PC-3 (cell line): ENCODE results near the gene SUGP1.

Experiments used
- CTCF ChIP-seq: fragments of 300-600 bp; sonication (generic); conservative IDR thresholded peaks from 2 replicates; pipeline ENCODE4 v1.5.1; 2017; ENCODE audit warnings: antibody characterized with exemption, low read depth, mild to moderate bottlenecking, low read length
- EZH2 ChIP-seq: fragments of 300-600 bp; sonication (generic); IDR thresholded peaks from one replicate; pipeline ENCODE4 v1.6.1; 2017; ENCODE audit warnings: antibody characterized with exemption, mild to moderate bottlenecking, low read length; ENCODE audit not compliant: unreplicated experiment
- EZH2phosphoT487 ChIP-seq: fragments of 300-600 bp; sonication (generic); IDR thresholded peaks from 2 replicates; pipeline ENCODE4 v1.6.1; 2018; ENCODE audit warnings: mild to moderate bottlenecking, antibody characterized with exemption, low read length, borderline replicate concordance

DNA sequence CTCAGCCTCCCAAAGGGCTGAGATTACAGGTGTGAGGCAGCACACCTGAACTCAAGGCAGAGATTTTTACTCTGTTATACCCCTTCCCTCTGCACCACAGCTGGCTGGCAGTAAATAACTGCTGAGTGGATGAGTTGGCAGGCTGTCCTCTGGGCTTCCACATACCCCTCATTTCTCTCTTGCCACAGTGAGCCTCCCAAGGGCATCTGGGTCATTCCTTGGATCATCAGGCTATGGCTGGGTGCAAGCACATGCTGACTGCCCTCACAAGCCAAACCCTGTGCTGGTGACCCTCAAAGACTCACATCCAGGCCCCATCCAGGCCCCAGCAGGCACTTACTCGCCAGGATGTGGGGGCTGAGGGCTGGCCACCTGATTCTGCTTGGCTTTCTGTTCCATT, 4.2 kb downstream of the SUGP1 start:
- TF ChIP-seq EZH2 (no peak), CTCF (no peak), EZH2phosphoT487 (no peak)
